IPS DF 4.7 (cell line): ENCODE results near the gene HIVEP3.

ENCODE experiments used
- DNase-seq: peaks from one replicate; pipeline ENCODE4 v3.0.0-alpha.2; 2013; ENCODE audit warnings: low spot score; ENCODE audit errors: extremely low read depth

The HIVEP3 gene

GRCh38 chr1:41765152-41765551, 153.6 kb downstream of the HIVEP3 start:
- DNase-seq: no peak

DNA sequence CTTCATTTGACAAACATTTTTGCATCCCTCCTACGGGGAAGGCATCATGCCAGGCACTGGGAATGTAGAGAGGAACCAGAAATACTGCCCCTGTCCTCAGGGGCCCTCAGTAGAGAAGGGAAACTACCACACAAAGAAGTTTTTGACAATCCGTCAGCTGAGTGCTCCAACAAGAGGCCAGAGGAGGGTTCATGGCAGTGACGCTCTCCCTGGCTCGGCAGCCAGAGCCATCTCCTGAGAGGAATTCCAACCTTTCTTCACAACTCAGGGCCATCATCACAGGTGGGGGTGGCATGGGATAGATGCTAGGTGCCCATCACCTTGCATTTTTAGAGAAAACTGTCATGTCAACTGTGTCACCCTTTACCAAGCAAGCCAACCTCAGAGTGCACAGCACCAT, 154.1 kb downstream of the HIVEP3 start:
- DNase-seq: no peak

- no peak for DNase-seq
Observed at GRCh38 chr1:41762777-41763176, 155.9 kb downstream of the HIVEP3 start.

GRCh38 chr1:41762251-41762650, 156.5 kb downstream of the HIVEP3 start:
- DNase-seq: no peak

DNA sequence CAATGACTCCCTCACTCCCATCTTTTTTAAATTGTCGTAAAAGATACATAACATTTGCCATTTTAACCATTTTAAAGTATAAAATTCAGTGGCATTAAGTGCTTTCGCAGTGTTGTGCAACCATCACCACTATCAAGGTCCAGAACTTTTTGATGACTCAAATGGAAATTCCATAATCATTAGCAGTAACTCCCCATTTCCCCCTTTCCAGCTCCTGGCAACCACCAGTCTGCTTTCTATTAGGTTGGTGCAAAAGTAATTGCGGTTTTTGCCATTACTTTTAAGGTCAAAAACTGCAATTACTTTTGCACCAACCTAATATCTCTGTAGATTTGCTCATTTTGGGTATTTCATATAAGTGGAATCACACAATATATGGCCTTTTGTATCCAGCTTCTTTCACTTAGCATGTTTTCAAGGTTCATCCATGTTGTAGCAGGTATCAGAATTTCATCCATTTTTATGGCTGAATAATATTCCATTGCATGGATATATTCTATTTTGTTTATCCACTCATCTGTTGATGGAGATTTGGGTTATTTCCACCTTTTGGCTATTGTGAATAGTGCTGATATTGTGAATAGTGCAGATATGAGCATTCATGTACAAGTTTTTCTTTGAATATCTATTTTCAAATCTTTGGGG, 159.7 kb downstream of the HIVEP3 start:
- no peak for DNase-seq

DNA sequence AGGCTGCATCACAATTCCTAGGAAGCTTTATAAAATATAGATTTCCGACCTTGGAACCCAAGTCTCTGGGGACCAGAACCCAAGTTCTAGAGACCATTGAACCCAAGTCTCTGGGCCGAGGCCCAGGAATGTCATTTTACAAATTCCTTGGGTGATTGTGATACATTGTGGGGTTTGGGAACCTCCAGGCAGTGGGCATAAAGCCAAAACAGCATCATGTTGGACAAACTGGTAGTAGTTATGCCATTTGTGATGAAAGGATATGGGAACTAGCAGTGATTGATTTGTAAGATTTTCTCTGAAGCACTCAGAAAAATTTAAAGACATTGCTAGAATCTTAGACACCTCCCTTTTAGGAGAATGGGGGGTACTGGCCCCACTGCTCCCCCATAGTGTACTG, 160.2 kb downstream of the HIVEP3 start:
- no peak for DNase-seq

DNA sequence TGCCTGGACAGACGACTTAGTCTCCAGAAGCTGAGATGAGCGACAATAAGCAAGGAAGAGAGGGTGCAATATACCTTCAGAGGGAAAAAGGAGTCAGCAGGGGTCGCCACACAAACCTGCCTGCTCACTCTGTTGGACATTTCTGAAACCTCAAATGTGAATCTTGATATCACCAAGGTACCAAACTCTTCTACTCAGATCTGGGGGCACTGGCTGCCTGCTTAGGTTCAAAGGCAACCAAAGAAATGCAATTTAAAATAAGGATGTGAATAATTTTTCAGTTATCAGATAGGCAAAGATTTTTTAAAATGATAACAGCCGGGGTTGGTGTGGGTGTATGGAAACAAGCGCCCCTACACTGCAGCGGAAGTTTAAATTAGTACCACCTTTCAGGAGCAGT, 164.2 kb downstream of the HIVEP3 start:
- DNase-seq: no peak

- no peak for DNase-seq
Observed at GRCh38 chr1:41752514-41753170, 166.1 kb downstream of the HIVEP3 start.

GRCh38 chr1:41751804-41752513, 166.8 kb downstream of the HIVEP3 start:
- no peak for DNase-seq

GRCh38 chr1:41749991-41750745, 168.6 kb downstream of the HIVEP3 start:
- DNase-seq: no peak

GRCh38 chr1:41745022-41745421, 173.7 kb downstream of the HIVEP3 start:
- no peak for DNase-seq

- no peak for DNase-seq
Observed at GRCh38 chr1:41743366-41743765, 175.4 kb downstream of the HIVEP3 start.

- no peak for DNase-seq
Observed at GRCh38 chr1:41742219-41742618, 176.5 kb downstream of the HIVEP3 start.

- DNase-seq: no peak
Observed at GRCh38 chr1:41741244-41741643, 177.5 kb downstream of the HIVEP3 start.

DNA sequence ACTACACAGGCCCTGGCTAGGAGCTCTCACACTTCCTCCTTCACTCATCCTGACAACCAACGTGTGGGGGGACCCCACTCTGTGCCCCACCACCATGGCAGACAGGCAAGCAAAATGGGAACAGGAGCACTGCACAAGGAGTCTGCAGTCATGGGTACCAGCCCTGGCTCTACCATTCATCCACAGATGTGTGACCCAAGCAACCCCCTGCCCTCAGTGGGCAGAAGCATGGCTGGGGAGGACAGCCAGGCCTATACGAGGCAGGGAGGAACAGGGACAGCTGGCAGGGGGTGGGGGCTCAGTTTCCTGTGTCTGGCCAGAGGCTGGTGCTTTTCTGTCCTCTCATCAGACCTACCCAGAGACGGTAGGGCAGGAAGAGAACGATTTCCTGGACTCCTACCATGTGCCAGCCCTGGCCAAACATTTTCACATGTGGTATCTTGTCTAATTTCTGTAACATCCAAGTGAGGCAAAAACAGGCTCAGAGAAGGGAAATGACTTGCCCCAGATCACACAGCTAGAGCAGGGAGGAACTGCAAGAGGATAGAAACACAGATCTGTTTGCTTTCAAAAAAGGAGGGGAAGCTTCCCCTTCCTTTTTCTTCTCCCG, 178.0 kb downstream of the HIVEP3 start:
- DNase-seq: no peak

DNA sequence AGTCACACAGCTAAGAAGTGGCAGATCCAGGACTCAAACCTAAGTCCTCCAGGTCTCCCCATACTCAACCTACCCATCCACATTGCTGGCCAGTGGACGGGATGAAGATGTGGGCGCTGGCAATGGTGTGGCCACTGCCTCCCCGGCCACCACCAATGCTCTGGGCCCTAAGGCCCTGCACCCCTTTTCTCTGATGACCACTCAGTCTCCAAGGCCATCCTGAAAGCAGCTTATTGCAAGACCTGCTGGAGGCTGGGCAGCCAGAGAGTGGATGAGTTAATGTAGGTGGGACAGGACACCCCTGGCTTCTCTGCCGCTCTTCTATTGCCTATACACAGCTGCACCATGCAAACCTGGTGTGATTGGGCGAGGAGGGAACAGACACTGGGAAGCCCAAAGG, 178.7 kb downstream of the HIVEP3 start:
- no peak for DNase-seq

DNA sequence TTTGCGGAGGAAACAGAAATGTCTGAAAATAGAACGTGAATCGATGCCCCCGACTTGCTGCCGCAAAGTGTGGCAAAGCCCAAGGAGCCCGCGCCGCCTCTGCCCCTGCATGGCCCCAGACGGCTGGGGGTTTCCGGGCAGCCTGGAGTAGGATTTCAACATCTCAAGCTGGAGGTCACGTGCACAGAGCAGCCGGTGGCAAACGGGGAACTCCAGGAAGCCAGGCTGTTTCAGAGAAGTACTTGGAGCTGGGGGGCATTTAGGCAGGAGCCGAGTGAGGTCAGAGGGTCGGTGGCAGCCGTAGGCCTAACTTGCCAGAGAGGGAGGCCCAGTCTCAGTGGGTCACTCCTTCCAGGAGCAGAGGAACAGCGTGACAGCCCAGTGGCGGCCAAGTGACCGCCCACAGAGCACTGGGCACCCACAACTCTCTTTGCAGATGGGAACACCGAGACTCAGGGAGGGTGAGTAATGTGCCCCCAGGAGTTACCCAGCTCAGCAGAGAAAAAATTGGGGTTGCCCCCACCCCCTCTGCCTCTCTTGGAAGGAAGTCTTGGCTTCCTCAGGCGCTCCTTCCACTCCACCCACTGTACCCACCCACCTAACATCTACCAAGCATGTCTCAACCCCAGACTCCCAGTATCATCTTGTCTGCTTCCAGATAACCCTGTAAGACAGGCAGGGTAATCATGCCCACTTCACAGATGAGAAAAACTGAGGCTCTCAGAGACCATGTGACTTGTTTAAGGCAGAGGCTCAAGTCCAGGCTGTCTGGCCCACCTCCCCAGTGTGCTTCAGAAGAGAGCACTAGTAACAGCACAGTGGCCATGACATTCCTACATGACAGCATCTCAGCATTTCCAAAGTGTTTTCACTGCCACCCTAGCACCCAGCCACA, 179.4 kb downstream of the HIVEP3 start:
- DNase-seq: no peak

DNA sequence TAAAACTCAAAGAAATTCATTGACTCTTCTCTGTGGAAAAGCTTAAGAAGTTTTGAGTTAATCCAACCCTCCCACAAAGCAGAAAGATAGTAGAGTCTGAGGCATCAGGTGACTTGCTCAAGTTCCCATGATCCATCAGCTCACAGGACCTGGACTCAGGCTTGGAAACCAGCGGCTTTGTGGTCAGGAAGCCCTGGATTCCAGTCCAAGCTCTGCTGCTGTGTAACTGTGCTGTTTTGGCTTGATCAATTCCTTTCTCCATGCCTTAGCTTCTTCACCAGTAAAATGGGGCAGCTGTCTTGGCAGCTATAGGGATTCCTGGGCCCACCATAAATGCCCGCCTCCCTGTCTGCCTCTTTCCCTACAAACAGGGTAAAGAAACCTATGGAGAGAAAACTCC, 180.2 kb downstream of the HIVEP3 start:
- DNase-seq: no peak

- DNase-seq: no peak
Observed at GRCh38 chr1:41738006-41738405, 180.7 kb downstream of the HIVEP3 start.

- DNase-seq: no peak
Observed at GRCh38 chr1:41735631-41736260, 183.0 kb downstream of the HIVEP3 start.
